ENCODE data around the gene SPAG8. TPM values are rescaled to one million over a fixed set of nuclear protein-coding genes. Genes with fewer than 3 reads are reported as not detected.
A peak's percentile ranks its signal among the peaks of the same experiment; 100 is the strongest.

The SPAG8 gene
- total RNA-seq, 1 experiment from 2014 or later: 0.07 TPM

DNA sequence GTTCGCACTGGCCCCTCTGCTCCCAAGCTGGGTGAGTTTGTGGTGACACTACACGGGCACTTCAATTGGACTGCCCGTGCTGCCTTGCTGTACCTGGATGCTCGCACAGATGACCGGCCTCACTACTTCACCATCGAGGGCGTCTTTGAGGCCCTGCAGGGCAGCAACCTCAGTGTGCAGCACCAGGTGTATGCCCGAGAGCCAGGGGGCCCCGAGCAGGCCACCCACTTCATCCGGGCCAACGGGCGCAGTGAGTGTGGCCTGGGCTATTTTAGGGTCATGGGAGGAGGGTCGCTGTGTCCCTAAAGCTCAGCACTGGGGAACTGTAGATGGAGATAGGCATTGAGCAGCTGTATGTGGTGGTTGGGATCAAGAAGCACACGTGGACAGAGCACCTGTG, 19.2 kb downstream of the SPAG8 start:
- DNase-seq: no peak
- no peaks in the 10 kb centered on the region for H3K27me3 ChIP-seq (ENCODE audit: low read length)
- no peak overlapping the region for H2AFZ ChIP-seq (ENCODE audit: low read length)
- H3K36me3 ChIP-seq (ENCODE audit: insufficient read depth, low read length): no peaks in the 10 kb centered on the region; the same call in 1 of the 2 replicates
- H3K9me2 ChIP-seq (replicated peaks; ENCODE audit: insufficient read depth, low read length): no peaks in the 10 kb centered on the region
- peaks cover 16% of the 10 kb centered on the region for H3K4me1 ChIP-seq (ENCODE audit: low read length)
- H4K20me1 ChIP-seq (ENCODE audit: insufficient read depth, low read depth, low read length): no peaks in the 10 kb centered on the region
- no peaks in the 10 kb centered on the region for H3K9me3 ChIP-seq (ENCODE audit: low read length)
- no peaks in the 10 kb centered on the region for H3K79me2 ChIP-seq (ENCODE audit: low read length)
- no peak overlapping the region for H3K4me2 ChIP-seq (ENCODE audit: low read depth, low read length, poor library complexity, severe bottlenecking)
- no peak overlapping the region for H3K4me3 ChIP-seq (ENCODE audit: low read length)
- no peak overlapping the region for H3K9ac ChIP-seq (ENCODE audit: low read length)
- H3K27ac ChIP-seq (ENCODE audit: low read length): no peak overlapping the region

DNA sequence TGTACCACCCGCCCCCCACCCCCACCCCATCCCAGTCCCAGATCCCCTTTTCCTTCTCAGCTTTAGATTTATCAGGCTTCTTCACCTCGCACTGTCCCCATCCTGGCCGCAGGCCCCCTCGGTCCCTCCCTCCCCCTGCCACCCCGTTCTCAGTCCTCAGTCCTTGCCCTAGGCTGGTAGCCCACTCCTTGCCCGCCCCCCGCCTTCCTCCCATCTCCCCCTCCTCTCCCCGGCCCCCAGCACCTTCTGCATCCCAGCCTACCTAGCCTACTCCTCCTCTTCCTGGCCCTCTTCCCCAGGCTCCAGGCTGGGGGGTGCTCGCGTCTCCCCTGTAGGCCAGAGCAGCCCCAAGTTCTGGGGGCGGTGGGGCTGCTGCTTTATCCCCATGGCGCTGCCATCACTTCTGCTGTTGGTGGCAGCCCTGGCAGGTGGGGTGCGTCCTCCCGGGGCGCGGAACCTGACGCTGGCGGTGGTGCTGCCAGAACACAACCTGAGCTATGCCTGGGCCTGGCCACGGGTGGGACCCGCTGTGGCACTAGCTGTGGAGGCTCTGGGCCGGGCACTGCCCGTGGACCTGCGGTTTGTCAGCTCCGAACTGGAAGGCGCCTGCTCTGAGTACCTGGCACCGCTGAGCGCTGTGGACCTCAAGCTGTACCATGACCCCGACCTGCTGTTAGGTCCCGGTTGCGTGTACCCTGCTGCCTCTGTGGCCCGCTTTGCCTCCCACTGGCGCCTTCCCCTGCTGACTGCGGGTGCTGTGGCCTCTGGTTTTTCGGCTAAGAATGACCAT, 19.8 kb downstream of the SPAG8 start:
- no peak for DNase-seq
- Histone ChIP-seq H3K9me3 (ENCODE audit: low read length) (no peaks in the 10 kb centered on the region), H3K9ac (ENCODE audit: low read length) (no peak overlapping the region), H3K27me3 (ENCODE audit: low read length) (no peaks in the 10 kb centered on the region), H3K79me2 (ENCODE audit: low read length) (no peaks in the 10 kb centered on the region), H3K4me3 (ENCODE audit: low read length) (no peak overlapping the region), H3K36me3 (ENCODE audit: insufficient read depth, low read length) (no peaks in the 10 kb centered on the region; the same call in 1 of the 2 replicates), H3K4me1 (ENCODE audit: low read length) (peaks cover 16% of the 10 kb centered on the region), H3K4me2 (ENCODE audit: low read depth, low read length, poor library complexity, severe bottlenecking) (no peak overlapping the region), H3K27ac (ENCODE audit: low read length) (no peak overlapping the region), H4K20me1 (ENCODE audit: insufficient read depth, low read depth, low read length) (no peaks in the 10 kb centered on the region), H3K9me2 (replicated peaks; ENCODE audit: insufficient read depth, low read length) (no peaks in the 10 kb centered on the region), H2AFZ (ENCODE audit: low read length) (no peak overlapping the region)

DNA sequence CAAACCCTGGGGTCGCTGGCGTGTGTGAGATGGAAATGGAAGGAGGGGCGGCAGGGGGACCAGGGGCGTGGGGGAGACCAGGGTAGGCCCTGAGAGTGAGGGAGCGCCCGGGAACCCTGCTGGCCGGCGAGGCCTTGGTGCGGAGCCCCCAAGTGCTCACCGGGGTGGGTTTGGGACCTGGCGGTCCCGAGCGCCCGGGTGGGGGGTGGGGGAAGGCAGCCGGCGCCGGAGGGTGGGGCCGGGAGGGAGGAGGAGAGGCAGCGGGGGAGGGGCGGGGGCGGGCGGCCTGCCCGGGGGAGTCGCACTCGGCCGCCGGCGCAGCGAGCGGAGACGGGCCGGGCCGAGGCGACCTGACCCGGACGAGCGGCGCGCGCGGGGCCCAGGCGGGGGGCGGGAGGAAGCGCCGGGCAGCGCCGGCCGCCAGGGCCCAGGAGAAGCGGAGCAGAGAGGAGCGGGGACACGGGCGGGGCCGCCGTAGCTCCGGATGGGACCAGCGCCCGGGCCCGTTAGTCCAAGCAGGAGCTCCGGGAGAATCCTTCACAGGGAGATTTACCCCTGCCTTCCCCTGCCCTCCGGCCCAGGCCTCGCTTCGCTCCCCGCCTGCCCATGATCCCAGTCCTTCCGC, 20.7 kb downstream of the SPAG8 start, which contains the start of gene NPR2:
Gene NPR2, plus strand, starts transcription at position 295 of the 625 bp plus-strand sequence. CDS start 818 bp downstream, outside the sequence.
- no peaks in the 10 kb centered on the region for H3K27me3 ChIP-seq (ENCODE audit: low read length)
- peaks cover 16% of the 10 kb centered on the region for H3K4me1 ChIP-seq (ENCODE audit: low read length)
- H4K20me1 ChIP-seq (ENCODE audit: insufficient read depth, low read depth, low read length): no peaks in the 10 kb centered on the region
- DNase-seq: no peak
- no peak within 1 kb of the TSS for H3K9ac ChIP-seq (ENCODE audit: low read length)
- H3K4me2 ChIP-seq (ENCODE audit: low read depth, low read length, poor library complexity, severe bottlenecking): no peak within 1 kb of the TSS
- H2AFZ ChIP-seq (ENCODE audit: low read length): no peak within 1 kb of the TSS
- H3K4me3 ChIP-seq (ENCODE audit: low read length): no peak within 1 kb of the TSS
- no peak within 1 kb of the TSS for H3K27ac ChIP-seq (ENCODE audit: low read length)
- H3K36me3 ChIP-seq (ENCODE audit: insufficient read depth, low read length): peaks cover 1% of the 10 kb centered on the region; the same call in 1 of the 2 replicates
- no peaks in the 10 kb centered on the region for H3K9me2 ChIP-seq (replicated peaks; ENCODE audit: insufficient read depth, low read length)
- peaks cover under 1% of the 10 kb centered on the region; the same call in 1 of the 2 replicates for H3K79me2 ChIP-seq (ENCODE audit: low read length)
- H3K9me3 ChIP-seq (ENCODE audit: low read length): no peaks in the 10 kb centered on the region

- peak; percentile 84 for DNase-seq
- no peak overlapping the region for H3K4me2 ChIP-seq (ENCODE audit: low read depth, low read length, poor library complexity, severe bottlenecking)
- no peak overlapping the region for H2AFZ ChIP-seq (ENCODE audit: low read length)
- no peaks in the 10 kb centered on the region for H3K9me3 ChIP-seq (ENCODE audit: low read length)
- no peak overlapping the region for H3K9ac ChIP-seq (ENCODE audit: low read length)
- H3K9me2 ChIP-seq (replicated peaks; ENCODE audit: insufficient read depth, low read length): no peaks in the 10 kb centered on the region
- H3K4me1 ChIP-seq (ENCODE audit: low read length): peaks cover 16% of the 10 kb centered on the region
- no peaks in the 10 kb centered on the region for H3K27me3 ChIP-seq (ENCODE audit: low read length)
- peaks cover 8% of the 10 kb centered on the region; the same call in 1 of the 2 replicates for H3K36me3 ChIP-seq (ENCODE audit: insufficient read depth, low read length)
- no peak overlapping the region for H3K4me3 ChIP-seq (ENCODE audit: low read length)
- no peak overlapping the region for H3K27ac ChIP-seq (ENCODE audit: low read length)
- no peaks in the 10 kb centered on the region for H4K20me1 ChIP-seq (ENCODE audit: insufficient read depth, low read depth, low read length)
- peaks cover 7% of the 10 kb centered on the region for H3K79me2 ChIP-seq (ENCODE audit: low read length)
Observed at GRCh38 chr9:35790385-35791296, 21.4 kb downstream of the SPAG8 start.

DNA sequence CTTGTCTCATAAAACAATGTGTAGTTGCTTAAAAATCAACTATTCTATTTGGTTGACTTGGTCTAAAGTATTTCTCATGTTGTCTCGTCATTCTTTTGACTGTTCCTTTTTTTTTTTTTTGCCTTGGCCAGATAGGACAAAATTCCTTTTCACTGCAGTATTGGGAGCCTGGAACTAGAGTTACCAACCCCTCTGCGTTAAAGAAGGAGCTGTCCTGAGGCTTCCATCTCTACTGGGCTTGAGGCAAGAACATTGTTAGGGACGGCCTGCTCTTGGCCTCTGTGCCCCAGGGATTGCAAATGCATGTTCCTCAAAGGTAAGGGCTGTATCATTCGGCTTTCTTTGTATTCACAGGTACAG, 22.1 kb downstream of the SPAG8 start:
- H3K36me3 ChIP-seq (ENCODE audit: insufficient read depth, low read length): peaks cover 8% of the 10 kb centered on the region; the same call in 1 of the 2 replicates
- peaks cover 8% of the 10 kb centered on the region for H3K79me2 ChIP-seq (ENCODE audit: low read length)
- H3K4me2 ChIP-seq (ENCODE audit: low read depth, low read length, poor library complexity, severe bottlenecking): peak overlapping the region; percentile 26
- no peaks in the 10 kb centered on the region for H3K9me2 ChIP-seq (replicated peaks; ENCODE audit: insufficient read depth, low read length)
- no peaks in the 10 kb centered on the region for H3K27me3 ChIP-seq (ENCODE audit: low read length)
- H3K9me3 ChIP-seq (ENCODE audit: low read length): no peaks in the 10 kb centered on the region
- H3K4me3 ChIP-seq (ENCODE audit: low read length): no peak overlapping the region
- H3K4me1 ChIP-seq (ENCODE audit: low read length): peaks cover 21% of the 10 kb centered on the region
- H3K9ac ChIP-seq (ENCODE audit: low read length): no peak overlapping the region
- no peaks in the 10 kb centered on the region for H4K20me1 ChIP-seq (ENCODE audit: insufficient read depth, low read depth, low read length)
- peak overlapping the region; percentile 28 for H3K27ac ChIP-seq (ENCODE audit: low read length)
- no peak for DNase-seq
- no peak overlapping the region for H2AFZ ChIP-seq (ENCODE audit: low read length)

DNA sequence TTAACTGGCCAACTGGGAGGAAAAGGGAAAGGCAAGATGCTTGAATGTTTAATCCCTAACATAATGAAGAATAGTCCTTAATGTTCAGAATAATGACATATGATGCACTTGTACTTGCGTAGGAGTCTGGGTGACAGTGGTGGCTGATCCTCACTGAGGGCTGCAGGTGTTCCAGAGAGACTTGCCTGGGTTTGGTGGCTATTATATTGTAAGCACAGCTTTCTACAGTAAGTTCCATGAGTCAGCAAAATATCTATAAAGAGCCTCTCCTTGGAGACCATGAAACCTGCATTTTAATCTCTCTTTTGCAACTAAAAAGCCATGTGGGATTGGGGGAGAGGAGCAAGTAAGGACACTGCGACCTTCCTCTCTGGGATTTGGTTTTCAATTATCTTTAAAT, 22.5 kb downstream of the SPAG8 start:
- H4K20me1 ChIP-seq (ENCODE audit: insufficient read depth, low read depth, low read length): no peaks in the 10 kb centered on the region
- H3K36me3 ChIP-seq (ENCODE audit: insufficient read depth, low read length): peaks cover 8% of the 10 kb centered on the region; the same call in 1 of the 2 replicates
- H3K9me2 ChIP-seq (replicated peaks; ENCODE audit: insufficient read depth, low read length): no peaks in the 10 kb centered on the region
- H3K4me1 ChIP-seq (ENCODE audit: low read length): peaks cover 24% of the 10 kb centered on the region
- peak overlapping the region; percentile 26 for H3K4me2 ChIP-seq (ENCODE audit: low read depth, low read length, poor library complexity, severe bottlenecking)
- H2AFZ ChIP-seq (ENCODE audit: low read length): no peak overlapping the region
- H3K9ac ChIP-seq (ENCODE audit: low read length): no peak overlapping the region
- no peaks in the 10 kb centered on the region for H3K27me3 ChIP-seq (ENCODE audit: low read length)
- DNase-seq: peak; percentile 51
- H3K27ac ChIP-seq (ENCODE audit: low read length): peak overlapping the region; percentile 28
- peaks cover 10% of the 10 kb centered on the region for H3K79me2 ChIP-seq (ENCODE audit: low read length)
- H3K9me3 ChIP-seq (ENCODE audit: low read length): no peaks in the 10 kb centered on the region
- H3K4me3 ChIP-seq (ENCODE audit: low read length): no peak overlapping the region

GRCh38 chr9:35783418-35783817, 28.6 kb downstream of the SPAG8 start:
- Histone ChIP-seq H3K36me3 (ENCODE audit: insufficient read depth, low read length) (peaks cover 31% of the 10 kb centered on the region), H4K20me1 (ENCODE audit: insufficient read depth, low read depth, low read length) (no peaks in the 10 kb centered on the region)

More at GRCh38 chr9:35783418-35783817, 28.6 kb downstream of the SPAG8 start:
- no peaks in the 10 kb centered on the region for H3K9me3 ChIP-seq (ENCODE audit: low read length)
- no peak overlapping the region for H3K4me3 ChIP-seq (ENCODE audit: low read length)
- no peak for DNase-seq
- H3K27me3 ChIP-seq (ENCODE audit: low read length): no peaks in the 10 kb centered on the region
- peaks cover 46% of the 10 kb centered on the region for H3K79me2 ChIP-seq (ENCODE audit: low read length)
- no peak overlapping the region for H3K27ac ChIP-seq (ENCODE audit: low read length)
- no peaks in the 10 kb centered on the region for H3K9me2 ChIP-seq (replicated peaks; ENCODE audit: insufficient read depth, low read length)
- H3K4me1 ChIP-seq (ENCODE audit: low read length): peaks cover 7% of the 10 kb centered on the region; the same call in 1 of the 2 replicates
- no peak overlapping the region for H2AFZ ChIP-seq (ENCODE audit: low read length)
- H3K4me2 ChIP-seq (ENCODE audit: low read depth, low read length, poor library complexity, severe bottlenecking): no peak overlapping the region
- H3K9ac ChIP-seq (ENCODE audit: low read length): no peak overlapping the region

Data from Karpas-422 (cell line).